HG02870 (cell line): Measurements from ENCODE around the gene GPR158.
"Not testable (repeated sequence)": the region's sequence is repeated elsewhere in the genome, so short reads cannot be mapped to it uniquely, and the experiment has no call there.

Experiments used
- ATAC-seq: cut with Tn5 transposase; IDR thresholded peaks from one replicate; pipeline ENCODE4 v1.9.1; 2021; ENCODE audit warnings: mild to moderate bottlenecking, moderate library complexity; ENCODE audit not compliant: unreplicated experiment

The GPR158 gene, protein sequence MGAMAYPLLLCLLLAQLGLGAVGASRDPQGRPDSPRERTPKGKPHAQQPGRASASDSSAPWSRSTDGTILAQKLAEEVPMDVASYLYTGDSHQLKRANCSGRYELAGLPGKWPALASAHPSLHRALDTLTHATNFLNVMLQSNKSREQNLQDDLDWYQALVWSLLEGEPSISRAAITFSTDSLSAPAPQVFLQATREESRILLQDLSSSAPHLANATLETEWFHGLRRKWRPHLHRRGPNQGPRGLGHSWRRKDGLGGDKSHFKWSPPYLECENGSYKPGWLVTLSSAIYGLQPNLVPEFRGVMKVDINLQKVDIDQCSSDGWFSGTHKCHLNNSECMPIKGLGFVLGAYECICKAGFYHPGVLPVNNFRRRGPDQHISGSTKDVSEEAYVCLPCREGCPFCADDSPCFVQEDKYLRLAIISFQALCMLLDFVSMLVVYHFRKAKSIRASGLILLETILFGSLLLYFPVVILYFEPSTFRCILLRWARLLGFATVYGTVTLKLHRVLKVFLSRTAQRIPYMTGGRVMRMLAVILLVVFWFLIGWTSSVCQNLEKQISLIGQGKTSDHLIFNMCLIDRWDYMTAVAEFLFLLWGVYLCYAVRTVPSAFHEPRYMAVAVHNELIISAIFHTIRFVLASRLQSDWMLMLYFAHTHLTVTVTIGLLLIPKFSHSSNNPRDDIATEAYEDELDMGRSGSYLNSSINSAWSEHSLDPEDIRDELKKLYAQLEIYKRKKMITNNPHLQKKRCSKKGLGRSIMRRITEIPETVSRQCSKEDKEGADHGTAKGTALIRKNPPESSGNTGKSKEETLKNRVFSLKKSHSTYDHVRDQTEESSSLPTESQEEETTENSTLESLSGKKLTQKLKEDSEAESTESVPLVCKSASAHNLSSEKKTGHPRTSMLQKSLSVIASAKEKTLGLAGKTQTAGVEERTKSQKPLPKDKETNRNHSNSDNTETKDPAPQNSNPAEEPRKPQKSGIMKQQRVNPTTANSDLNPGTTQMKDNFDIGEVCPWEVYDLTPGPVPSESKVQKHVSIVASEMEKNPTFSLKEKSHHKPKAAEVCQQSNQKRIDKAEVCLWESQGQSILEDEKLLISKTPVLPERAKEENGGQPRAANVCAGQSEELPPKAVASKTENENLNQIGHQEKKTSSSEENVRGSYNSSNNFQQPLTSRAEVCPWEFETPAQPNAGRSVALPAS (N-terminal part only)

GRCh38 chr10:25174461-25175230 is at the start of gene GPR158:
GPR158 (plus strand) TSS chr10:25175001; CDS start chr10:25175421, 420 bp downstream.
- no peak for ATAC-seq

- no peak for ATAC-seq
Measured at GRCh38 chr10:25125201-25125611, 49.6 kb upstream of the GPR158 start.

DNA sequence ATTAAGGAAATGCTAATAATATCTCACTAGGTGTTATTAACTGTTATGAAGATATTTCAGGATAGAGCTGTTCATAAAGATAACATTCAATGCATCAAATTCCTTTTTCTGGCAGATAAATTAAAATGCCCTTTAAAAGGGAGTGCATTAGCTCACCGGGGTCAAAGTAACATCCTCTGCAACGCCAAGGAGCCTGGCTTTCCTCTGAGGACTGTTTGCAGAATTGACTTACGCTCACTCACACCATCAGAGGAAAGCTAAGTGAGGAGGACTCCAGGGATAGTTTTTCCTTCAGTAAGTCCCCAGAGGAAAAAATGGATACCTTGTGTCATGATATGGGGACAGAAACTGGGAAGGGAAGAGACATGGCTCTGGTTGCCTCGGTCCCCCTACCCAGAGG is 45.2 kb upstream of the GPR158 start:
- ATAC-seq, result no peak

DNA sequence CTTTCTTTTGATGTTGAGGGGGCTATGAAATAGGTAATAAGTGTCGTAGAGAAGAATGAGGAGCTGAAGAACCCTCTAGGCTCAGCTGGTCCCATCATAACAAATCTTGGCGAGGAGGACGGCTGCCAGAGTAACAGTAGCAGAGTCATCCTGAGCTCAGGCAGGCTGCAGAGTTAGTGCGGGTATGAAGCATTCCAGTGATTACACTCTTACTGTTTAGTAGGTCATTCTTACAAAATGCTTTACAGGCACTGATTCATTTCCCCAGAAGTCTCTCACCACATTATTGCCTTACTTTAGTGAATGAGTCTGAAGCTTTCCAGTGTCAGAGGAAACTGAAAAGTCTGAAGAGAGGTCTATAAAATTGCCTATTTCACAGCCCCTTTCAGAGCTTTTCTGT is 43.9 kb upstream of the GPR158 start:
- ATAC-seq, result no peak

DNA sequence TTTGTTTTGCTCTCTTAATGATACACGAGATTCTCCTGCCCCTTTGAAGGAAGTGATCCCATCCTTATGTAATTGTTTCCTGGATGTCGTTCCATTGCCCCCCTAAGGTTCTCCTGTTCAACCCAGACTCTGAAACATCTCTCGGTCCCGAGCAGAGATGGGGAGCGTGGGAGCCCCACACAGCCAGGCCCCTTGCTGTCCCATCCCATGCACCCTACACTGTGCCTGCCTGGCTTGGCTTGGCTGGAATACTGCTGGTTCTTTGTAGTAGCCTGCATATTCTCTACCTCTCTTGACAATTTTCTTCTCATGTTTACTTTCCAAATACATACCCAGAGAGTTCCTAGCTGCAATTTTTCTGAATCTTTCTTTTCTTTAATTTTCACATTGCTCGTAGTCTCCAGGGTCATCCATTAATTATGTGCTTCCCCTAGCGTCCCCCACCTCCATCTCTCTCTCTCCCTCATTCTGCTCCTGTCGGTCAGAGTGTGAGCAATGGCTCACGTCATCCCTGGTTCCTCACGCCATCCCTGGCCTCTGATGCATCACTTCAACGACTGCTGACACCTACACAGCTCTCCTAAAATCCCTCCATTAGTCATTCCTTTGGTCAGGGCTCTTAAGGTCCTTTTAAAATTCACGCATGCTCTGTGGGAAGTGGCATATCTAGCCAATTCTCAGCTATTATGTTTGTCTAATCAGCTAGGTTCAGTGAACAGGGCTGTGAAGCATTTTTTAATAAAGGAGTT is 32.5 kb upstream of the GPR158 start:
- no peak for ATAC-seq

DNA sequence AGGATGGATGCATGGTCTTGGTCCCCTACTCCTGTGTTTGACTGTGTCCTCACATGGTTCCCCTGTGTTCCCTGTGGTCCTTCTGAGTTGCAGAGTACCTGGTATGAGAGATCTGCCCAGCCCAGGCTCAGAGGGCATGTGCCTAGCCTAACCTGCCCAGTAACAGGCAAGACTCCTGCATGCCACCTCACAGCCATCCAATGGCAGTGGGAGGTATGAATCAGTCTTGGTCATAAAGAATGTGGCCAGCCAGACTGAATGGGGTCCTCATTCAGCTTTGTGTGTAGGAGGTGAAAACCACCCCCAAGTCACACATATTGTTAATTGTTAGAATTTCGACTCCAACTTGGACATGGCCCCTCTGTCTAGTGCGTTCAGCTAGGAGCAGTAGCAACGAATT is 17.2 kb upstream of the GPR158 start:
- ATAC-seq, result no peak

- ATAC-seq, result no peak
Measured at GRCh38 chr10:25159591-25159990, 15.2 kb upstream of the GPR158 start.

DNA sequence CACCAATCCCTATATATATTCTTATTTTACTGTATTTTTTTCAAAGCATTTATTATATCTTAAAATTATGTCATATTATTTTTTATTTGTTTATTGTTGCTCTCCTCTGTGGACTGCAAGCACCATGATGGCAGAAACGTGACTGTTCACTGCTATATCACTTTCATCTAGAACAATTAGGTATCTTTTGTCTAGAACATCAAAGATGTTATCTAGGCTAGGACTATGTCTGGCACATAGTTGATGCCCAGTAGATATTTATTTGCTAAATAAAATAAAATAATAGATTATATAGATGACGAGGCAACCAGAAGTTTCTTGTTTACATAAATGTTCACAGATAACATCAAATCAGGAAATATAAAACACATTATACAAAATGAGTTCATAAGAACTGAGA is 12.4 kb upstream of the GPR158 start:
- ATAC-seq, result no peak

- not testable (repeated sequence) for ATAC-seq
Measured at GRCh38 chr10:25163464-25163863, 11.3 kb upstream of the GPR158 start.

- no peak for ATAC-seq
Measured at GRCh38 chr10:25169740-25170139, 5.1 kb upstream of the GPR158 start.

DNA sequence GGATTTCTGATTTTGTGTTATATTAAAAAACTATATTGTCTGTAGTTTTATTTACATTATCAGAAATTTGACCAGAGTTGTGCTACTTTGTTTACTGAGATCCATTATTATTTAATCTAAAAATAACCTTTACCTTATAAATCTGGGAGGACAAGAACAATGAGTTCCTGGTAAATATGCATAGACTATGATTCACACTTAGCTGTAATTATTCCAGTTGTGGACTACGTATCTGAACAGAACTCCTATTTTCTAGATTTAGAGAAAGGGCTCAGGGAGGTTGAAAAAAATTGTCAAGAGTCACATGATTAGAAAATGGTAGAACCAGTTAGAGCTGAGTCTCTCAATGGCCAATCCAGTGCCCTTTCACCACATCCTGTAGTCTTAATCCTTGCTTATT is 4.2 kb upstream of the GPR158 start:
- ATAC-seq, result no peak

DNA sequence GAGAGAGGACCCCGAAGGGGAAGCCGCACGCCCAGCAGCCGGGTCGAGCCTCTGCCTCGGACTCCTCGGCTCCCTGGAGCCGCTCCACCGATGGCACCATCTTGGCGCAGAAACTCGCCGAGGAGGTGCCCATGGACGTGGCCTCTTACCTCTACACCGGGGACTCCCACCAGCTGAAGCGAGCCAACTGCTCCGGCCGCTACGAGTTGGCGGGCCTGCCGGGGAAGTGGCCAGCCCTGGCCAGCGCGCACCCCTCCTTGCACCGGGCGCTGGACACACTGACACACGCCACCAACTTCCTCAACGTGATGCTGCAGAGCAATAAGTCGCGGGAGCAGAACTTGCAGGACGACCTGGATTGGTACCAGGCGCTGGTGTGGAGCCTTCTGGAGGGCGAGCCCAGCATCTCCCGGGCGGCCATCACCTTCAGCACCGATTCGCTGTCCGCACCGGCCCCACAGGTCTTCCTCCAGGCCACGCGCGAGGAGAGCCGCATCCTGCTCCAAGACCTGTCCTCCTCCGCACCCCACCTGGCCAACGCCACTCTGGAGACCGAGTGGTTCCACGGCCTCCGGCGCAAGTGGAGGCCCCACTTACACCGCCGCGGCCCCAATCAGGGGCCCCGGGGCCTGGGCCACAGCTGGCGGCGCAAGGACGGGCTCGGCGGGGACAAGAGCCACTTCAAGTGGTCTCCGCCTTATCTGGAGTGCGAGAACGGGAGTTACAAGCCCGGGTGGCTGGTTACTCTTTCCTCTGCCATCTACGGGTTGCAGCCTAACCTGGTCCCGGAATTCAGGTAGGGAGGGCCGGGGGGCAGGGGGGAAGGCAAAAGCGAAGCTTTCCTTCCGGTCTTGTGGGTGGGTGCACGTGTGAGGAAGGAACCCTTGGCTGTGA is 973 bp downstream of the GPR158 start:
- no peak for ATAC-seq

DNA sequence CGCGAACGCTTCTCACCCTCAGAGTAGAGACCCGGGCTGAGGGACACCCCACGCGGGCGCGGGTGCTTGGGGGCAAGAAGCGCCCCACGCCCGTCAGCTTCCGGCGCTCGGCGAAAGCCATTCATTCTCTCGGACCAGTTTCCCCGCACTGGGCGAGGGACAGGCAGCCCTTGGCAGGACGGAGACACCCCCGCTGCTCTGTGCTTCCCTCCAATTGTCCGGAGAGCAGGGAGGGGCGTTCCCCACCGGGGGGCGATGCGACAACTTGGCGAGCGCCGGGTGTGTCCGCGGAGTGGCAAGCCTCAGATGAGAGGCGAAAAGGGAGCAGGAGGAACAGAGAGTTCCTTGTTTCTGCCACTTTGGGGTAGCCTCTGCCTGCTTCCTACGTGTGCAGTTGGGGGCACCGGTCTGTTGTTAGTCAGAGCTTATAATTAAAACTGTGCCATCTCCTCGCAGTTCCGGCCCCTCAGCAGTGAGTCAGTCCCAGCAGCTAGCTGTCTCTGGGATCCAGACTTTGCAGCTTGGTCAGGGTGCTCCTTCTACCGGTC is 1.7 kb downstream of the GPR158 start:
- ATAC-seq, result no peak

- no peak for ATAC-seq
Measured at GRCh38 chr10:25177093-25177753, 2.4 kb downstream of the GPR158 start.

DNA sequence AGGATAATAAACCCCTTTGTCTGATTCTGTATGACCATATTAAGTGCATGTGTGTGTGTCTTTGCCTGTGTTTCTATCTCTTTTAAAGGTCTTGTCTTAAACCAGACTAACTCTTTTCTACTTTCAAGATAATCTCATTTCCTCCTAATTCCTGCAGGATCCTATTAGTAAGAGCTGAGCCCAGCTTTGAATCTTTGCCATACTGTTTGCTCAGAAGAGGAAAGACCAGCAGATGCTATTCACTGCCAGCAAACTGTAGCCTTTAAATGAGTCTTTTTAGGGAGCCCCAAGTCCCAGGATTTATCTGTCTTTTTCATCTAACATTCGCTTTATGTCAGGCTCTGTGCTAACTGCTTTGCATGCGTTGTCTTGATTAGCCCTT is 2.9 kb downstream of the GPR158 start:
- no peak for ATAC-seq

DNA sequence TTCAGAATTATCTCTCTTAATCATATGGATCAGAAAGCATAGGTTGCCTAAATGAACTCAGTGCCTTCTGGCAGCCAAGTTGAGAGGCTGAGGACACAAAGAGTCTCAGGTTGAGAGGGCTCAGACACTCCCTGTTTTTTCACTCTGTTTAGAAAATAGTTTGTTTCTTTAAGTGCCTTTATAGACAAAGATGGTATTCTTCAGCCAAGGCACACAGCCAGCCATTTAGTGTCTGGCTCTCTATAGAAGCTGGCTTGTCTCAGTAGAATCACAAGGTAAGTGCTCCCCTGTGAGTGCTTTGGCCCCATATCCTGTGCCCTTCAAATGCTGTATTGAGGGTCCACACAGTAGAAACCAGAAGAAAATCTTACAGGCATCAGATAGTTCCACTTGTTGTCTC is 3.6 kb downstream of the GPR158 start:
- no peak for ATAC-seq

DNA sequence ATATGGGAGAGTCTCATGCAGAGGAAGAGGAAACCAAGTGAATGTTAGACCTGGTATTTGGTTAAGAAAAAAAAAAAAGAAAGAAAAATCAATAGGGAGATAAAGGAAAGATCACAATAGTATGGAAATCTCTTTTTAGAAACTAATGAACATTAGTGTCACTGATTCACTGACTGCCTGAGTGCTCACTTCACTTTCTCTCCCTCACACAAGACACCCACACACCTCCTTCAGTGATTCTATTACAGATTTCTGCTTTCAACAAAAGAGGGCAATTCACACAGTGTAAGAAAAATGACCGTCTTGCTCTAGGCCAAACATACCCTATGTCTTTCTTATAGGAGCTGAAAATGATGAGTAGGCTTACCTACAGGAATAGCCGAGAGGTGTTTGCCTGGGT is 6.0 kb downstream of the GPR158 start:
- no peak for ATAC-seq

DNA sequence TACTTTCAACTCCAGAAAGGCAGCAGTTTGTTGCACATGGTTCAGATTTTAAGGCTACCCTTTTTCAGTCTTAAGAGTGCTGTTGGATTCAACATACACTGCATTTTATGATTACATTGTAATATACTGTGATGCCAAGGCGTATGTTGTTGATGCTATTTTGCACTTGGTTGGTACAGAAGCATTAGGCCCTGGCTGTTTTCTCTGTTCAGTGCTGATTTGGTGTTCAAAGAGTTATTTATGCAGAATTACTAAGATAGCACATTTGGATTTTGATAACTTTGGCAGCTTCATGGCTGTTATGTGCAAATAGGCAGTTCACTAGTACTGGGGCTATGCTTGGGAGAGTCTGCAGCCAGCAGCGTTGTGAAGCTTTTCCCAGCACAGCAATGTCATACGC is 7.8 kb downstream of the GPR158 start:
- ATAC-seq, result no peak
